H1 (cell line): ENCODE results near the gene KLHL18. TPM values are rescaled to one million over a fixed set of nuclear protein-coding genes. Genes with fewer than 3 reads are reported as not detected.

Experiments
- CTCF ChIA-PET: fragments of 300-600 bp; sonication (Branson Sonifier 250); formaldehyde crosslinking; loops from one replicate; lab custom pipeline; 2021; ENCODE audit not compliant: partially characterized antibody; lab: Charles Lee
- POLR2A ChIA-PET: fragments of 300-600 bp; sonication (Branson Sonifier 250); formaldehyde crosslinking; loops from one replicate; lab custom pipeline; 2021; ENCODE audit warnings: inconsistent platforms; ENCODE audit not compliant: partially characterized antibody; lab: Charles Lee
- DNase-seq, 2 experiments: peaks; one replicate each; pipeline versions ENCODE4 v3.0.0 to v3.0.0-alpha.2; 2010 to 2022; ENCODE audit warnings: low spot score in 2 of 2, low read depth in 1 of 2, mixed read lengths in 1 of 2
- FAIRE-seq: peaks from 2 replicates; lab custom pipeline; 2011; peaks lifted over from hg19 to GRCh38; lab: Jason Lieb, UNC
- H2AFZ ChIP-seq: 2 replicates; pipeline ENCODE4 v1.8.1; 2012; ENCODE audit warnings: low read length, inconsistent platforms
- H2AK5ac ChIP-seq: 2 replicates; pipeline ENCODE4 v1.6.1; 2013; ENCODE audit warnings: low read depth, low read length
- H2BK120ac ChIP-seq: replicated peaks from 2 replicates; pipeline ENCODE3; 2013; ENCODE audit warnings: low read depth, low read length, inconsistent platforms
- H2BK12ac ChIP-seq: 2 replicates; pipeline ENCODE4 v1.6.1; 2013; ENCODE audit warnings: low read depth, low read length
- H2BK15ac ChIP-seq: 2 replicates; pipeline ENCODE4 v1.6.1; 2013; ENCODE audit warnings: low read length
- H2BK20ac ChIP-seq: 2 replicates; pipeline ENCODE4 v1.6.1; 2013; ENCODE audit warnings: low read length
- H2BK5ac ChIP-seq: 2 replicates; pipeline ENCODE4 v1.6.1; 2013; ENCODE audit warnings: low read depth, low read length
- H3K14ac ChIP-seq: 2 replicates; pipeline ENCODE4 v1.6.1; 2013; ENCODE audit warnings: inconsistent platforms; ENCODE audit not compliant: insufficient read length
- H3K18ac ChIP-seq: 2 replicates; pipeline ENCODE4 v1.6.1; 2013; ENCODE audit warnings: low read length; ENCODE audit errors: extremely low read depth
- H3K23ac ChIP-seq: 2 replicates; pipeline ENCODE4 v1.6.1; 2013; ENCODE audit warnings: inconsistent platforms; ENCODE audit not compliant: insufficient read length
- H3K23me2 ChIP-seq: 2 replicates; pipeline ENCODE4 v1.6.1; 2013; ENCODE audit warnings: low read depth, low read length
- H3K27ac ChIP-seq: 2 replicates; pipeline ENCODE4 v1.6.1; 2011; ENCODE audit warnings: low read depth, low read length, inconsistent platforms
- H3K27me3 ChIP-seq, 4 experiments: replicated peaks in 1 of 4; 1 replicate in 1 of 4; 2 replicates in 3 of 4; pipeline versions ENCODE4 v1.6.1 to v1.8.1; 2011 to 2013; ENCODE audit warnings: low read length in 3 of 4, mild to moderate bottlenecking in 3 of 4, inconsistent platforms in 2 of 4, mixed read lengths in 2 of 4, moderate library complexity in 1 of 4; ENCODE audit not compliant: control insufficient read depth in 3 of 4, insufficient read depth in 3 of 4; ENCODE audit errors: extremely low read depth in 1 of 4
- H3K36me3 ChIP-seq, 4 experiments: 2 replicates each; pipeline versions ENCODE4 v1.6.1 to v1.8.1; 2011 to 2013; ENCODE audit warnings: mild to moderate bottlenecking in 4 of 4, low read length in 3 of 4, moderate library complexity in 2 of 4, control low read depth in 1 of 4, inconsistent platforms in 1 of 4; ENCODE audit not compliant: insufficient read depth in 4 of 4, control insufficient read depth in 2 of 4
- H3K4ac ChIP-seq: replicated peaks from 2 replicates; pipeline ENCODE3; 2013; ENCODE audit warnings: low read length, low read depth, mixed read lengths, inconsistent platforms; ENCODE audit not compliant: insufficient read length
- H3K4me1 ChIP-seq, 4 experiments: replicated peaks in 1 of 4; 1 replicate in 1 of 4; 2 replicates in 3 of 4; pipeline versions ENCODE4 v1.6.1 to v1.8.1; 2011 to 2013; ENCODE audit warnings: low read length in 3 of 4, inconsistent platforms in 2 of 4, mixed read lengths in 1 of 4; ENCODE audit not compliant: insufficient read depth in 4 of 4, control insufficient read depth in 3 of 4
- H3K4me2 ChIP-seq, 2 experiments: 2 replicates each; pipeline versions ENCODE4 v1.6.1 to v1.8.1; 2011 to 2013; ENCODE audit warnings: low read depth in 2 of 2, low read length in 2 of 2, control low read depth in 1 of 2, inconsistent platforms in 1 of 2, mild to moderate bottlenecking in 1 of 2; ENCODE audit not compliant: insufficient read depth in 1 of 2
- H3K4me3 ChIP-seq, 4 experiments: fragments of 200-600, 300-600 bp in 1 of 4; sonication (generic), shearing (Covaris generic), sonication (Bioruptor Twin) in 1 of 4; 2 replicates each; pipeline versions ENCODE4 v1.5.1 to v1.8.1; 2011 to 2016; ENCODE audit warnings: low read length in 4 of 4, low read depth in 3 of 4, control low read depth in 2 of 4, inconsistent platforms in 2 of 4, mild to moderate bottlenecking in 2 of 4, mixed read lengths in 1 of 4, moderate library complexity in 1 of 4; ENCODE audit not compliant: insufficient read depth in 2 of 4; ENCODE audit errors: extremely low read depth in 1 of 4
- H3K56ac ChIP-seq: replicated peaks from 2 replicates; pipeline ENCODE3; 2013; ENCODE audit warnings: low read depth, mild to moderate bottlenecking, mixed read lengths, low read length, inconsistent platforms; ENCODE audit not compliant: insufficient read length
- H3K79me1 ChIP-seq: 2 replicates; pipeline ENCODE4 v1.6.1; 2013; ENCODE audit warnings: low read depth, low read length, control low read depth
- H3K79me2 ChIP-seq, 2 experiments: 2 replicates each; pipeline versions ENCODE4 v1.6.1 to v1.8.1; 2012 to 2013; ENCODE audit warnings: low read length in 2 of 2, mild to moderate bottlenecking in 2 of 2, inconsistent platforms in 1 of 2; ENCODE audit not compliant: insufficient read depth in 2 of 2, control insufficient read depth in 1 of 2
- H3K9ac ChIP-seq, 4 experiments: replicated peaks in 1 of 4; 1 replicate in 1 of 4; 2 replicates in 3 of 4; pipeline versions ENCODE4 v1.6.1 to v1.8.1; 2011 to 2013; ENCODE audit warnings: low read depth in 3 of 4, low read length in 3 of 4, control low read depth in 2 of 4, mild to moderate bottlenecking in 2 of 4, moderate library complexity in 2 of 4, inconsistent platforms in 1 of 4; ENCODE audit errors: extremely low read depth in 1 of 4
- H3K9me3 ChIP-seq, 2 experiments: 2 replicates each; pipeline versions ENCODE4 v1.6.1 to v1.8.1; 2012 to 2013; ENCODE audit warnings: mild to moderate bottlenecking in 2 of 2, moderate library complexity in 2 of 2, control low read depth in 1 of 2, inconsistent platforms in 1 of 2, low read depth in 1 of 2, low read length in 1 of 2, mixed read lengths in 1 of 2; ENCODE audit not compliant: insufficient read depth in 2 of 2
- H4K20me1 ChIP-seq, 2 experiments: replicated peaks in 1 of 2; 2 replicates each; pipeline versions ENCODE3 to v1.8.1; 2011 to 2013; ENCODE audit warnings: inconsistent platforms in 2 of 2, low read length in 2 of 2, mild to moderate bottlenecking in 1 of 2; ENCODE audit not compliant: insufficient read depth in 2 of 2, control insufficient read depth in 1 of 2
- H4K5ac ChIP-seq: 2 replicates; pipeline ENCODE4 v1.6.1; 2013; ENCODE audit warnings: low read length, low read depth, mixed read lengths, inconsistent platforms; ENCODE audit not compliant: insufficient read length
- H4K8ac ChIP-seq: 2 replicates; pipeline ENCODE4 v1.8.0; 2013; ENCODE audit warnings: mild to moderate bottlenecking, moderate library complexity, low read length, inconsistent platforms; ENCODE audit not compliant: insufficient read depth; ENCODE audit errors: extremely low read depth
- H4K91ac ChIP-seq: replicated peaks from 2 replicates; pipeline ENCODE3; 2013; ENCODE audit warnings: low read length, mixed read lengths, inconsistent platforms; ENCODE audit not compliant: insufficient read length
- EP300 ChIP-seq, 2 experiments: IDR thresholded peaks; 1 replicate in 1 of 2; 2 replicates in 1 of 2; pipeline ENCODE4 v1.6.1; 2011 to 2012; ENCODE audit warnings: low read depth in 2 of 2, low read length in 2 of 2, mild to moderate bottlenecking in 2 of 2, borderline replicate concordance in 1 of 2, inconsistent platforms in 1 of 2, moderate library complexity in 1 of 2
- FOSL1 ChIP-seq: IDR thresholded peaks from 2 replicates; pipeline ENCODE4 v1.6.1; 2011; ENCODE audit warnings: mild to moderate bottlenecking, low read depth, low read length, moderate library complexity; ENCODE audit not compliant: insufficient read depth
- POU5F1 ChIP-seq: IDR thresholded peaks from 2 replicates; pipeline ENCODE4 v1.6.1; 2011; ENCODE audit warnings: low read depth, mild to moderate bottlenecking, low read length, moderate library complexity
- RBBP5 ChIP-seq: IDR thresholded peaks from 2 replicates; pipeline ENCODE4 v1.7.1; 2012; ENCODE audit warnings: low read depth, mild to moderate bottlenecking, inconsistent platforms, low read length, moderate library complexity, borderline replicate concordance
- SIX5 ChIP-seq: IDR thresholded peaks from 2 replicates; pipeline ENCODE4 v1.6.1; 2011; ENCODE audit warnings: mild to moderate bottlenecking, low read depth, low read length
- SP2 ChIP-seq: IDR thresholded peaks from 2 replicates; pipeline ENCODE4 v1.6.1; 2012; ENCODE audit warnings: mild to moderate bottlenecking, low read length, inconsistent platforms
- SUZ12 ChIP-seq: fragments of 200-600 bp; sonication (generic); IDR thresholded peaks from 2 replicates; pipeline ENCODE4 v1.6.1; 2012; ENCODE audit warnings: mild to moderate bottlenecking, inconsistent platforms, low read length, moderate library complexity, mixed read lengths
- TCF12 ChIP-seq: IDR thresholded peaks from 2 replicates; pipeline ENCODE4 v1.6.1; 2011; ENCODE audit warnings: low read depth, mild to moderate bottlenecking, low read length
- WGBS, 2 experiments: shearing (Covaris generic) in 1 of 2; methylation state at CpG; one replicate each; pipeline versions ENCODE4 v1.1.6 to v1.1.7; 2013 to 2015; ENCODE audit warnings: low lambda C conversion rate in 2 of 2, mixed read lengths in 2 of 2, inconsistent platforms in 1 of 2, low coverage in 1 of 2, missing lambda C conversion rate in 1 of 2; ENCODE audit not compliant: insufficient replicate concordance in 2 of 2, insufficient coverage in 1 of 2, insufficient read length in 1 of 2; ENCODE audit errors: extremely low coverage in 1 of 2, missing lambda C conversion rate in 1 of 2; 5-methylcytosine and 5-hydroxymethylcytosine counted together
- polyA plus RNA-seq, 7 experiments: library from polyadenylated mRNA; depleted of rRNA in 3 of 7; stranded (reverse) in 5 of 7; unstranded in 2 of 7; fragments of >200 nt in 5 of 7; fragments of 200-250 nt in 2 of 7; gene quantifications; 1 replicate in 5 of 7; 2 replicates in 1 of 7; 4 replicates in 1 of 7; pipeline versions ENCODE4 v1.2.1 to v1.2.3, GENCODE V29; 2011 to 2013; ENCODE audit warnings: missing spikeins in 2 of 7, mixed read lengths in 2 of 7
- total RNA-seq: library from RNA; stranded (reverse); fragmentation: NEBNext Ultra II Directional; extraction: Animal tissue kit (Norgen Biotek cat#: 25700); gene quantifications from 2 replicates; pipeline ENCODE4 v1.2.1, GENCODE V29; 2021
- TF ChIP-seq, protein P1 (sequence below), 3 experiments: IDR thresholded peaks; 1 replicate in 2 of 3; 2 replicates in 1 of 3; pipeline versions ENCODE4 v1.5.1 to v1.6.1; 2011; ENCODE audit warnings: low read length in 3 of 3, mild to moderate bottlenecking in 3 of 3, inconsistent platforms in 2 of 3, low read depth in 1 of 3, moderate library complexity in 1 of 3; ENCODE audit not compliant: insufficient read depth in 1 of 3; ENCODE audit errors: control extremely low read depth in 1 of 3
- TF ChIP-seq, protein P2 (sequence below): IDR thresholded peaks from 2 replicates; pipeline ENCODE4 v1.6.1; 2012; ENCODE audit warnings: low read length, inconsistent platforms

Gene KLHL18
- total and polyA plus RNA-seq, 2 of the 8 experiments (the other 6 are each of a cell fraction or from before 2014, with no cell fraction given) = 19.9 to 31.7 TPM

DNA sequence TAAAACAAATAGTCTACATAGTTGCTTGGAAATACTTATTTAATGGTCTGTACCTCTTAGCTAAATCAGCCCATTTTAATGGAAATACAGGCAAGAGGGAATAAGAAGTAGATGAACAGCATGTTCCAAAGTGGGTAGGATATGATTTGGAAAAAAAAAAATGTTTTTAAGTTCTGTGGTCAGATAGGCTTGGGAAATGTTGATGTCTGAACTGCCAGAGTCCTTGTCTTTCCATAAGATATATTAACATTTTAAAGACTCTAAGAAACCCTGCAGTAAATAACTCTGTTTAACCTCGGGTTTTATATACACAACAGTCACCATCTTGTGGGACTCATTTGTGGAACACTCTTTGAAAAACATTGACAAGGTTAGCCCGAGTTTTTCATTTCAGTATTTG is 58.1 kb downstream of the KLHL18 start:
- no peak overlapping the region for H3K18ac ChIP-seq
- peaks cover 10 to 54% (median 37%) of the 10 kb centered on the region in 4 experiments; a peak in 7 of 8 replicates for H3K36me3 ChIP-seq
- no peak overlapping the region for H3K27ac ChIP-seq
- H3K23me2 ChIP-seq = no peaks in the 10 kb centered on the region
- no peak overlapping the region for H3K14ac ChIP-seq
- no peaks in the 10 kb centered on the region for H3K79me2 ChIP-seq
- no peak overlapping the region for H4K8ac ChIP-seq
- H4K91ac ChIP-seq = no peak overlapping the region
- ChIA-PET CTCF (no interaction called here), POLR2A (no interaction called here)
- H3K9ac ChIP-seq = no peak overlapping the region
- no peak overlapping the region for H3K56ac ChIP-seq
- H3K23ac ChIP-seq = no peak overlapping the region
- no peaks in the 10 kb centered on the region for H3K27me3 ChIP-seq
- no peaks in the 10 kb centered on the region for H3K4me1 ChIP-seq
- H3K4me2 ChIP-seq = no peak overlapping the region
- H3K9me3 ChIP-seq = no peaks in the 10 kb centered on the region
- 81% methylated on average over 2 of the region's 2 CpGs; no CpG with 5 or more reads in 1 of the 2 experiments for WGBS, 2 experiments
- no peak for FAIRE-seq
- H3K4me3 ChIP-seq = no peak overlapping the region
- H3K4ac ChIP-seq = no peak overlapping the region
- H2BK15ac ChIP-seq = no peak overlapping the region
- peaks cover 0 to 2% of the 10 kb centered on the region in 2 experiments for H4K20me1 ChIP-seq
- H2BK120ac ChIP-seq = no peak overlapping the region
- H4K5ac ChIP-seq = no peak overlapping the region
- DNase-seq = no peak
- no peak overlapping the region for H2AFZ ChIP-seq
- no peaks in the 10 kb centered on the region; the same call in 1 of the 2 replicates for H3K79me1 ChIP-seq
- H2BK5ac ChIP-seq = no peak overlapping the region
- no peak overlapping the region for H2BK20ac ChIP-seq
- no peak overlapping the region for H2AK5ac ChIP-seq
- no peak overlapping the region for H2BK12ac ChIP-seq
- TF ChIP-seq POU5F1 = no peak
- no peak for TF ChIP-seq SIX5
- TF ChIP-seq EP300 (IDR thresholded peaks at IDR 0.05; ENCODE audit: borderline replicate concordance in 1 of 2, low read depth in 2 of 2, low read length in 2 of 2) = no peak
- no peak for TF ChIP-seq FOSL1
- TF ChIP-seq, protein P1, sequence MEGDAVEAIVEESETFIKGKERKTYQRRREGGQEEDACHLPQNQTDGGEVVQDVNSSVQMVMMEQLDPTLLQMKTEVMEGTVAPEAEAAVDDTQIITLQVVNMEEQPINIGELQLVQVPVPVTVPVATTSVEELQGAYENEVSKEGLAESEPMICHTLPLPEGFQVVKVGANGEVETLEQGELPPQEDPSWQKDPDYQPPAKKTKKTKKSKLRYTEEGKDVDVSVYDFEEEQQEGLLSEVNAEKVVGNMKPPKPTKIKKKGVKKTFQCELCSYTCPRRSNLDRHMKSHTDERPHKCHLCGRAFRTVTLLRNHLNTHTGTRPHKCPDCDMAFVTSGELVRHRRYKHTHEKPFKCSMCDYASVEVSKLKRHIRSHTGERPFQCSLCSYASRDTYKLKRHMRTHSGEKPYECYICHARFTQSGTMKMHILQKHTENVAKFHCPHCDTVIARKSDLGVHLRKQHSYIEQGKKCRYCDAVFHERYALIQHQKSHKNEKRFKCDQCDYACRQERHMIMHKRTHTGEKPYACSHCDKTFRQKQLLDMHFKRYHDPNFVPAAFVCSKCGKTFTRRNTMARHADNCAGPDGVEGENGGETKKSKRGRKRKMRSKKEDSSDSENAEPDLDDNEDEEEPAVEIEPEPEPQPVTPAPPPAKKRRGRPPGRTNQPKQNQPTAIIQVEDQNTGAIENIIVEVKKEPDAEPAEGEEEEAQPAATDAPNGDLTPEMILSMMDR (IDR thresholded peaks at IDR 0.05; ENCODE audit: control extremely low read depth in 1 of 3, insufficient read depth in 1 of 3, low read depth in 1 of 3, low read length in 3 of 3) = no peak
- no peak for TF ChIP-seq TCF12
- TF ChIP-seq, protein P2, sequence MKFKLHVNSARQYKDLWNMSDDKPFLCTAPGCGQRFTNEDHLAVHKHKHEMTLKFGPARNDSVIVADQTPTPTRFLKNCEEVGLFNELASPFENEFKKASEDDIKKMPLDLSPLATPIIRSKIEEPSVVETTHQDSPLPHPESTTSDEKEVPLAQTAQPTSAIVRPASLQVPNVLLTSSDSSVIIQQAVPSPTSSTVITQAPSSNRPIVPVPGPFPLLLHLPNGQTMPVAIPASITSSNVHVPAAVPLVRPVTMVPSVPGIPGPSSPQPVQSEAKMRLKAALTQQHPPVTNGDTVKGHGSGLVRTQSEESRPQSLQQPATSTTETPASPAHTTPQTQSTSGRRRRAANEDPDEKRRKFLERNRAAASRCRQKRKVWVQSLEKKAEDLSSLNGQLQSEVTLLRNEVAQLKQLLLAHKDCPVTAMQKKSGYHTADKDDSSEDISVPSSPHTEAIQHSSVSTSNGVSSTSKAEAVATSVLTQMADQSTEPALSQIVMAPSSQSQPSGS = no peak
- no peak for TF ChIP-seq SUZ12
- no peak for TF ChIP-seq RBBP5
- TF ChIP-seq SP2 = no peak
